Immature natural killer cell (primary cell): ENCODE results near the gene OTOP3. TPM values are rescaled to one million over a fixed set of nuclear protein-coding genes. Genes with fewer than 3 reads are reported as not detected.
A peak's percentile ranks its signal among the peaks of the same experiment; 100 is the strongest.

ENCODE experiments used
- DNase-seq, 3 donors: peaks; one replicate each; pipeline ENCODE4 v3.0.0; 2022; ENCODE audit warnings: mixed read lengths in 1 of 3
- H3K27ac Mint-ChIP-seq, 6 donors: one replicate each; pipeline ENCODE4 v1.8.0; 2020; ENCODE audit warnings: mixed read lengths in 6 of 6, mild to moderate bottlenecking in 5 of 6, inconsistent platforms in 4 of 6, moderate library complexity in 3 of 6
- H3K27me3 Mint-ChIP-seq, 3 donors: one replicate each; pipeline ENCODE4 v1.8.0; 2020 to 2021; ENCODE audit warnings: low read depth in 3 of 3, mild to moderate bottlenecking in 3 of 3, mixed read lengths in 3 of 3, moderate library complexity in 3 of 3, inconsistent platforms in 1 of 3
- H3K36me3 Mint-ChIP-seq, 3 donors: one replicate each; pipeline ENCODE4 v1.8.0; 2020; ENCODE audit warnings: mixed read lengths in 3 of 3, inconsistent platforms in 2 of 3, mild to moderate bottlenecking in 2 of 3
- H3K4me1 Mint-ChIP-seq, 2 donors: one replicate each; pipeline ENCODE4 v1.8.0; 2020; ENCODE audit warnings: inconsistent platforms in 2 of 2, mild to moderate bottlenecking in 2 of 2, mixed read lengths in 2 of 2, moderate library complexity in 1 of 2
- H3K4me3 Mint-ChIP-seq, 5 donors: one replicate each; pipeline ENCODE4 v1.8.0; 2020; ENCODE audit warnings: mild to moderate bottlenecking in 5 of 5, mixed read lengths in 5 of 5, inconsistent platforms in 3 of 5, moderate library complexity in 3 of 5
- H3K9me3 Mint-ChIP-seq, 6 donors: one replicate each; pipeline ENCODE4 v1.8.0; 2020; ENCODE audit warnings: mild to moderate bottlenecking in 6 of 6, mixed read lengths in 6 of 6, inconsistent platforms in 4 of 6, moderate library complexity in 3 of 6
- polyA plus RNA-seq, 3 donors: library from polyadenylated mRNA; unstranded; fragments of 300-500 nt; fragmentation: Illumina TruSeq; gene quantifications; one replicate each; pipeline ENCODE4 v1.2.3, GENCODE V29; 2021

Gene OTOP3, protein sequence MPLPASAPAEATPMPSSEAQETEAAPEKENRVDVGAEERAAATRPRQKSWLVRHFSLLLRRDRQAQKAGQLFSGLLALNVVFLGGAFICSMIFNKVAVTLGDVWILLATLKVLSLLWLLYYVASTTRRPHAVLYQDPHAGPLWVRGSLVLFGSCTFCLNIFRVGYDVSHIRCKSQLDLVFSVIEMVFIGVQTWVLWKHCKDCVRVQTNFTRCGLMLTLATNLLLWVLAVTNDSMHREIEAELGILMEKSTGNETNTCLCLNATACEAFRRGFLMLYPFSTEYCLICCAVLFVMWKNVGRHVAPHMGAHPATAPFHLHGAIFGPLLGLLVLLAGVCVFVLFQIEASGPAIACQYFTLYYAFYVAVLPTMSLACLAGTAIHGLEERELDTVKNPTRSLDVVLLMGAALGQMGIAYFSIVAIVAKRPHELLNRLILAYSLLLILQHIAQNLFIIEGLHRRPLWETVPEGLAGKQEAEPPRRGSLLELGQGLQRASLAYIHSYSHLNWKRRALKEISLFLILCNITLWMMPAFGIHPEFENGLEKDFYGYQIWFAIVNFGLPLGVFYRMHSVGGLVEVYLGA
- polyA plus RNA-seq: not detected

DNA sequence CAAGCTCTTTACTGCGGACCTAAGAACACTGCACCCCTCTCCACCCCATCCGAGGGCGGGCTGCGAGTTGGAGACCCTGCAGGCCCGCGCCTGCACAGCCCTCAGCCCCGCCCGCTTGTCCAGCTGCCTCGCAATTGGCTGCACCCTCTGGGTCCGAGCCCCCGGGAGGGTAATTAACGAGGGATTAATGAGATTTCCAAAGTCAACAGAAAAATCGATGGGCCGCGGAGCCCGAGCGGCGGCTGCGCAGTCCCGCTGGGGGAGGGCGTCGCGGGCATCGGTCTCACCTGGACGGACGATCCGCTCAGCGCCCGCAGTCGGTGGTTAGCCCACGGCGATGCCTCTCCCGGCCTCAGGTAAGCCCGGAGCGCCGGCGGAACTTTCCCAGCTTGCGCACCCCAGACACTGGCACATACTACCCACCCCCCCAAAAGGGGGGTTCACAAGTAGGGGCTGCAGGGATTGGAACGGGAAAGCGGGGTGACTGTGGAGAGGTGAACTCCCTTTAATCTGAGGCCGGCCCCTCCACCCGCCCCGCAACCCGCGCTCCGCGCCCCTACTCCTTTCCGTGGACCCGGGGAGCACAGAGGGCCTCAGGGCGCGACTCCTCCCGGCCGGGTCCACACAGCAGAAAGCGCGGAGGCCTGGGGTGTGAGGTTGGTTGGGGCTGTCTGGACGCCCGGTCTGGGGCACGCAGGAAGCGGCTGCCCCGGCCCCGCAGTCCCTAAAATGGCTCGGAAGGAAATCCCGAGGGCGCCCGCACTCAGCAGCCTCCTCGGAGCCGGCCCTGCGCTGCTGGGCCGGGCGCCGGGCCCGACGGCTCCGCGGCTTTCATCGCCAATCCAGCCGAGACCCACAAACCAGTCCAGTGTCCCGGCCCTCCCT is at the start of gene OTOP3:
OTOP3 (plus strand) TSS at position 314 of the 885 bp plus-strand sequence; CDS start at position 338, 24 bp downstream.
- DNase-seq: no peak
- Mint-ChIP-seq H3K4me1 (peaks cover 1 to 5% of the 10 kb centered on the region in 2 donors), H3K9me3 (peaks cover 0 to 3% (median 0%) of the 10 kb centered on the region in 6 donors)

DNA sequence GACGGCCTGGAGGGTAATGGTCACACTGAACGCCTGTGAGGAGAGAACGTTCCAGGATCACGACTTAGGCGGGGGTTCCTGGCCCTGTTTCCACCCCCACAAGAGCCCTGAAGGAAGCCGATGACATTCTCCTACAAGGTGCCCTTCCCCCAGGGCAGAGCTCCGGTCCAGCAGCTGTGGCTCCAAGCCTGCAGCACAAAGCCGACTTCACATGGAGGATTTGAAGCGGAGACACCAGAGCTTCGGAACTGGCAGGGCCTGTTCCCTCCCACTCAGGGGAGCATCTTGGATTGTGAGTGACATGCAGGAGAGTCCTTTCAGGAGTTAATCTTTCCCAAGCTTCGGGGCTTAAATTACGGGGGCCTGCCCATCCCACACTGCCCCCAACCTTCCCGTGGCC is 47.2 kb upstream of the OTOP3 start:
- DNase-seq: no peak
- Mint-ChIP-seq H3K36me3 (no peaks in the 10 kb centered on the region), H3K27ac (no peak overlapping the region)

More for the DNA sequence above, at the start of gene OTOP3:
- Mint-ChIP-seq H3K27me3 (peaks cover 8 to 23% (median 15%) of the 10 kb centered on the region in 3 donors), H3K36me3 (no peaks in the 10 kb centered on the region), H3K4me3 (no peak within 1 kb of the TSS), H3K27ac (no peak within 1 kb of the TSS)

DNA sequence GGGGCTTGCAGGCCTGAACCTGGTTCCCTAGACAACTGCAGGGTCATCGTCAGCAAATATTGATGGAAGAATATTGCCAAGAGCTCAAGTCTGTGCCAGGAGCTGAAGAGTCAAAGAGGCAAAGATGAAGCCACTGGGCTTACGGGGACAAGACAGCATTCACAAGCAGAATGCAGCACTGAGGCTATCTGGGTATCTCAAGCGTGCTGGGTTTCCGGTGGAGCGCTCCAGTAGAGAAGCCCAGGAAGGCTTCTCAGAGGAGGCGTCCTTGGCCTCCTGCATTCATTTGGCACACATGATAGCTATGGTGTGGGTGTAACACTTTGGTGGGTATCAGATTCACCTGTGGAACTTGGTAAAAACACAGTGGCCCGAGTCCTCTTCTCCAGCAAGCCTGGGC is 45.1 kb upstream of the OTOP3 start:
- peaks cover 8 to 20% (median 12%) of the 10 kb centered on the region in 3 donors for H3K27me3 Mint-ChIP-seq
- H3K4me3 Mint-ChIP-seq: no peak overlapping the region
- no peak for DNase-seq
- peaks cover 0 to 3% of the 10 kb centered on the region in 2 donors for H3K4me1 Mint-ChIP-seq
- no peak overlapping the region for H3K27ac Mint-ChIP-seq
- no peaks in the 10 kb centered on the region for H3K36me3 Mint-ChIP-seq
- no peaks in the 10 kb centered on the region for H3K9me3 Mint-ChIP-seq

More for the DNA sequence above, 47.2 kb upstream of the OTOP3 start:
- no peaks in the 10 kb centered on the region for H3K4me1 Mint-ChIP-seq
- peaks cover 5 to 20% (median 9%) of the 10 kb centered on the region in 3 donors for H3K27me3 Mint-ChIP-seq
- H3K9me3 Mint-ChIP-seq: no peaks in the 10 kb centered on the region
- H3K4me3 Mint-ChIP-seq: no peak overlapping the region

DNA sequence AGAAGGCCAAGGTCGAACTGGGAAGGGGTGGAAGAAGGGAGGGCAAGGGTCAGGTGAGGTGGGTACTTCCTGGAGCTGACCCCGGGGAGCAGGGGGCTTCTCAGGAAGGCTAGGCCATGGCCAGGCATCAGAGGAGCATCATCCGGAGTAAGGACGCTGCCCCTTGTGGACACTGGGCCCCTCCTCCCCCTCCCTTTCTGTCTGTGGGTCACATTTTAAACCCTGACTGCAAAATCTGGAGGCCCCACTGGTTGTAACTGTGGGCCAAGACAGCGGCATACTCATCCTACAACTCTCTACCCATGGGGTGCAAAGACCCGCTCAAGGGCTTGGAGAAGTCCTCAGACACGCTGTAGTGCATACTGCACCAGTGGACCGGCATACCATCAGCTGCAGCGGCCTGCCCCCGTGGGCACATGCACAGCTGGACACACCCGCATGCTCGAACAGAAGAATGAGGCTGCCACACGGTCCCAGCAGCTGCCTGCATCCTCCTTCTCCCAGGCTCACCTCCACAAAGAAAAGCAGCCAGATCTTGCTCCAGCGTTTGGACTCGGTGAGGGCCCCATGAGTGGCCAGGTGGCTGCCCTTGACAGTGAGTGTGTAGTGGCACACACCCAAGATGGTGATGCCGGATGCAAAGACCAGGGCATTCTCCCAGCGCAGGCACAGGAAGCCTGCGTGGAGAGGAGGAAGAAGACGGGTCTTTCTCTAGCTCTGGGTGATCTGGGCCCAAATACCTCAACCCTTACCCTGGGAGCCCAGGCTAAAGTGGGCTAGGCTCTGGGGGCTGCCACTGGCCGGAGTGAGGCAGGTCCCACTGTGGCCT is 43.5 kb upstream of the OTOP3 start:
- H3K27me3 Mint-ChIP-seq: peaks cover 8 to 21% (median 13%) of the 10 kb centered on the region in 3 donors
- H3K4me1 Mint-ChIP-seq: peaks cover 0 to 3% of the 10 kb centered on the region in 2 donors
- H3K36me3 Mint-ChIP-seq: no peaks in the 10 kb centered on the region
- no peak for DNase-seq
- no peak overlapping the region for H3K4me3 Mint-ChIP-seq
- H3K27ac Mint-ChIP-seq: no peak overlapping the region
- H3K9me3 Mint-ChIP-seq: no peaks in the 10 kb centered on the region

DNA sequence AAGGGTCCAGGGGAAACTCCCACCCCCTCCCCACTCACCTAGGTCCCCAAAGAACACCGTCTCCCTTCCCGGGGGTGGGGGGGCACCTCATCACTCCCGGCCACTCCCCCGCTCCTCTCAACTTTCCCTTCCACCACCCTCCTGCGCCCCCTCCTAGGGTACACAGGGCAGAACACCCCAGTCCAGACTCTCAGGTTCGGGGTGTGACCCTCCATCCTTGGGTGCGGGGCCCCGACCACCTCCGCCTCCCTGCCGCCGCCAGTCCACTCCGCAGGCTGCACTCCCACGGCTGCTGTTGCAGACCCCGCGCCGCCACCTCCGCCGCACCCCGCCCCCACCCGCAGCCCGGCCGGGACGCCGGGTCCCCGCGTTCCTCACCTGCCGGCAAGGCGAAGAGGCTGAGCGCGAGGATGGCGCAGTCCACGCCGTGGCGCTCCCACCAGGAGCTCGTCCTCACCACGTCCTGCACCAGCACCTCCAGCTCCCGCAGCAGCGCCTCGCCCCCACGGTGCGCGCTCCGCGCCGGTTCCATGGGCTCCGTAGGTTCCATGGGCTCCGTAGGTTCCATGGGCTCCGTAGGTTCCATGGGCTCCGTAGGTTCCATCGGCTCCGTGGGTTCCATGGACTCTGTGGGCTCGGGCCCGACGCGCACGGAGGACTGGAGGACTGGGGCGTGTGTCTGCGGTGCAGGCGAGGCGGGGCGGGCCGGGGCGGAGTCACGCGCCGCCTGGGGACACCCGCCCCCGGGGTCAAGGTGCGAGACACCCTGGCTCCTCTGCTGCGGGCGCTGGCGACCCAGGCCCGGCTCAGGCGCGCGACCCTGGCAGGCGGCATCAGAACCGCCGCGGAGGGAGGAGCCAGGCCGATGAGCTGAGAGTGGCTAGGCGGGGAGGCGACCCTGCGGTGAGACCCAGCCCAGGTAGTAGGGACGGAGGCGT is 42.5 kb upstream of the OTOP3 start, which contains the start of gene FADS6:
FADS6 (minus strand) TSS at position 660 of the 938 bp plus-strand sequence; CDS start at position 622, 38 bp downstream.
- Mint-ChIP-seq H3K27me3 (peaks cover 7 to 21% (median 13%) of the 10 kb centered on the region in 3 donors), H3K9me3 (no peaks in the 10 kb centered on the region), H3K4me3 (peak within 1 kb of the TSS in 4 of 5 donors; percentile 29 to 72 (median 38)), H3K27ac (no peak within 1 kb of the TSS), H3K36me3 (no peaks in the 10 kb centered on the region), H3K4me1 (peaks cover 0 to 3% of the 10 kb centered on the region in 2 donors)
- DNase-seq: no peak

DNA sequence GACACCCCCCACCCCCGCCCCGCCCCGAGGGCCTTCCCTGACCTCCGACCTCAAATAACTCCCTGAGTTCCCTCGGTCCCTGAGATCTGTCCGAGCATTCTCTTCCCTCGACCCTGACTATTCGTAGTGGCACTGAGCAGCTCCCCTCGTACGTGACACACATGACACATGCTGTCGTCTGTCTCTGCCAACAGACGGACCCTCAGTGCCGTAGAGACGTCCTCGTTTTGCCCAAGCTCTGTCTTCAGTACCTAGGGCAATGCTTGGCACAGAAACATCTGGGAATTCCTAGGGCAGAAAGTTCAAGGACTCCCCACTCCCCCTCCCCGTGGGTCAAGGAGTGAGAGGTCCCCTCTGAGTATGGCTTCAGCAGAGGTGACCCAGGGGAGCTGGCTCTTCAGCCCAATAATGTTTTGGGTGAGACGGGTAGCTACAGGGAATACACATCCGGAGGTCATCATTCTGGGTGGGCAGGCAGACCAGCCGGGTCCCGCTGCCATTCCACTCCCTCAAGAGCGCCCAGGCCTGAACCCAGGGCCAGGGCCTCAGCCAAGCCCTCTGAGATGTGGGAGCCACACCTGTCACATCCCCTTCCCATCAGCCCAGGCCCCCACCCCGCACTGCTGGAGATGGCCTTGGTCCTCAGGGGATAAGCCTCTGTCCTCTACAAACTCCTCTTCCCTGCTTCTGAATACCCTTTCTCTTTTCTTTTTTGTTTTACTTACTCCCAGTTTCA is 41.6 kb upstream of the OTOP3 start:
- H3K36me3 Mint-ChIP-seq: no peaks in the 10 kb centered on the region
- peaks cover 0 to 3% of the 10 kb centered on the region in 2 donors for H3K4me1 Mint-ChIP-seq
- H3K27ac Mint-ChIP-seq: no peak overlapping the region
- DNase-seq: no peak
- peak overlapping the region in 4 of 5 donors; percentile 29 to 72 (median 38) for H3K4me3 Mint-ChIP-seq
- no peaks in the 10 kb centered on the region for H3K9me3 Mint-ChIP-seq
- H3K27me3 Mint-ChIP-seq: peaks cover 7 to 21% (median 13%) of the 10 kb centered on the region in 3 donors

DNA sequence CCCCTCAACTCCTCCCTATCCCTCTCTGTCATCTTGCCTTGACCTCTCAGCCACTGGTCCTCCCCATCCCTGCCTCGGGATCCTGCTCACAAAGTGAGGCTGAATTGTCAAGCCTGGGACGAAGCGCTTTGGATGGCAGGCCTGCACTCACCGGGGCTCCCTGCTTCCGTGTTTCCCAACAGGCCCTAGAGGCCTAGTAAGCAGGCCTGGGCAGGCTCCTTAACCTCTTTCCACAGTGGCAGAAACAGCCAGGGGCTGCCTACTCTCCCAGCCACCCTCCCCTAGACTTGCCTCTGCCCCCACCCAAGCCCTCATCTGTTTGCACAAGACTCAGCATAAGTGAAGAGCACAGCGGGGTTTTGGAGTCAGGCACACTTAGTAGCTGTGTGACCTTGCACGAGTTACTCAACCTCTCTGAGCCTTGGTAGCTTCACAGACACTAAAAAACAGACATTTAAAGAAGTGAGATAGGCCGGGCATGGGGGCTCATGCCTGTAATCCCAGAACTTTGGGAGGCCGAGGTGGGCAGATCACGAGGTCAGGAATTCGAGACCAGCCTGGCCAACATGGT is 37.2 kb upstream of the OTOP3 start:
- no peaks in the 10 kb centered on the region for H3K9me3 Mint-ChIP-seq
- no peak overlapping the region for H3K27ac Mint-ChIP-seq
- DNase-seq: no peak
- no peak overlapping the region for H3K4me3 Mint-ChIP-seq
- peaks cover 0 to 3% of the 10 kb centered on the region in 2 donors for H3K4me1 Mint-ChIP-seq
- H3K36me3 Mint-ChIP-seq: no peaks in the 10 kb centered on the region
- peaks cover 8 to 12% (median 11%) of the 10 kb centered on the region in 3 donors for H3K27me3 Mint-ChIP-seq

DNA sequence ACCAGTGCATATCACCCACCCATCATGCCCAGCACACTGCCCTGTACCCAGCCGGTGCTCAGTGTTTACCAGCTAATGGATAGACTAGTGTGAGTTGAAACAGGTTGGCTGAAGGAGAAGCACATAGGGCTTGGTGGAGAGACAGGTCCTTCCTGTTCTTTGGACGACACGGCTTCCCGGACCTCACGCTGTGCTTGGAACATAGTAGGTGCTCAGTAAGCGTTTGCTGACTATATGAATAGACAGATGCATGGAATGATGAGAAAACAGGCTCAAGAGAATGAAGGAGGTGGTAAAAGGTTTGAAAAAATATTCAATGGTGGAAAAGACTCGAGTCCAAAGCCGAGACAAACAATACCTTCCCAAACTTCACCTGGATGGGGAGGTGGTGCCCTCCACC is 35.5 kb upstream of the OTOP3 start:
- no peak overlapping the region for H3K4me3 Mint-ChIP-seq
- no peaks in the 10 kb centered on the region for H3K36me3 Mint-ChIP-seq
- no peak overlapping the region for H3K27ac Mint-ChIP-seq
- no peaks in the 10 kb centered on the region for H3K4me1 Mint-ChIP-seq
- DNase-seq: no peak
- no peaks in the 10 kb centered on the region for H3K9me3 Mint-ChIP-seq
- H3K27me3 Mint-ChIP-seq: peaks cover 5 to 10% (median 9%) of the 10 kb centered on the region in 3 donors

DNA sequence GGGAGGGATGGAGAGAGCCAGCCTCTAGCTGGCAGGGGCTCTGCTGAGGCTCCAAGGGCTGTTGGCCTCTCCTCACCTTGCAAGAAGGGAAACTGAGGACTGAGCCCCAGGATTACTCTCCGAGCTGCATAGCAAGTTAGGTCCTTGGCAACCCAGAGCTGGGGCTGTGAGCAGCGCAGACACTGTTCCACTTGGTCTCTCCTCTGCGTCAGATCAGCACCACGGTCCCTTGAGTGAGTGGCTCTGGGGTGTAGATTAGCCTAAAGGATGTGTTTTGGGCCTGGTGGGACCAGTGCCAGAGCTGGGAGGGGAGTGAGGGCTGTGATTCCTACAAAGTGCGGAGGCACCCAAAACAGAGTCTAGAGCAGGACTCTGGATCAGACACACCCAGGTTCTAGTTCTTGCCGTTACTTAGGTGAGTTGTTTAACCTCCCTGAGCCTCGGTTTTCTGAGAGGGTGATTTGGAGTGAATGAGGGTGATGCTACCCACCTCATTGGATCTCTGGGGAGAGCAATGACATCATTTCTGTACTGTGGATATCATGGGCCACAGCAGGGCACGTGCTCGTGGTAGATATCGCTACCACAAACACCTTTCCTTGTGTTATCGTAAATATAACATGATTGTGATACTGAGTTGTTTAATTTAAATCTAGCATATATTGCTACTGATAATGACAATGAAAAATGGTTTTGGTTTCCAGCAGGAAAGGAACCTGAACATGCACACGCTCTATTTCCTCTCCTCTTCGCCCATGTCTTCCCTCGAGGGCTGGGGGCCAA is 34.2 kb upstream of the OTOP3 start:
- Mint-ChIP-seq H3K4me3 (no peak overlapping the region), H3K4me1 (no peaks in the 10 kb centered on the region), H3K27me3 (peaks cover 2 to 15% (median 7%) of the 10 kb centered on the region in 3 donors), H3K9me3 (no peaks in the 10 kb centered on the region), H3K27ac (no peak overlapping the region), H3K36me3 (no peaks in the 10 kb centered on the region)
- DNase-seq: no peak

DNA sequence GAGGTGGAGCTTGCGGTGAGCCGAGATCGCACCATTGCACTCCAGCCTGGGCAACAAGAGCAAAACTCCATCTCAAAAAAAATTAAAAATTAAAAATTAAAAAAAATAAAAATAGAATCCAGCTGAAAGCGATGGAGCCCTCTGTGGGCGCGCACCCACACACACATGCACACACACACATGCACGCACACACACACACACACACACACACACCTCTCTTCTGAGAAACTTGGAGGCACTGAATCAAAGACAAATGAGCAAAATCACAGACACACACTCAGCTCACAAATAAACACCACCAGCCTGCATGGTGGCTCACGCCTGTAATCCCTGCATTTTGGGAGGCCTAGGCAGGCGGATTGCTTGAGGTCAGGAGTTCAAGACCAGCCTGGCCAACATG is 32.7 kb upstream of the OTOP3 start:
- Mint-ChIP-seq H3K36me3 (no peaks in the 10 kb centered on the region), H3K9me3 (no peaks in the 10 kb centered on the region), H3K4me1 (no peaks in the 10 kb centered on the region), H3K27me3 (peaks cover 0 to 13% (median 7%) of the 10 kb centered on the region in 3 donors), H3K27ac (no peak overlapping the region), H3K4me3 (no peak overlapping the region)
- no peak for DNase-seq

DNA sequence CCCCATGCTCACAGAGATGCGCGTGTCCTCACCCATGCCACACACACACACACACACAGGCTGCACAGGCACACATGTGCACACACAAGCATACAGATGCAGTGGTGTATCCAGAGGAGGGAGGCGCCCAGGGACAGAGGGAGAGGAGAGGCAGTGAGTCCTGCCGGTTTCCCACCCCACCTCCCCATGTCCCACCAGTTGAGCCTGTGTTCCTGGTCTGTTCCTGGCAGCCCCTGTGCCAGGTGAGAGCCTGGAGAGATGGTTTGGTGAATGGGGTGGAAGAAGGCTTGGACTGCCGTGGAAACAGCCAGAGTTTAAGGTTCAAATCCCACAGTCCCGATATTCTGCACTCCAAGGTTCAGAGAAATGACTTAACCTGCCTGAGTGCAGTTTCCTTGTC is 32.0 kb upstream of the OTOP3 start:
- H3K4me3 Mint-ChIP-seq: no peak overlapping the region
- peaks cover 0 to 13% (median 7%) of the 10 kb centered on the region in 3 donors for H3K27me3 Mint-ChIP-seq
- no peaks in the 10 kb centered on the region for H3K36me3 Mint-ChIP-seq
- no peaks in the 10 kb centered on the region for H3K4me1 Mint-ChIP-seq
- no peak overlapping the region for H3K27ac Mint-ChIP-seq
- no peak for DNase-seq
- no peaks in the 10 kb centered on the region for H3K9me3 Mint-ChIP-seq
